Measurements from ENCODE around the gene ZNF684.
"Not testable (repeated sequence)": the region's sequence is repeated elsewhere in the genome, so short reads cannot be mapped to it uniquely, and the experiment has no call there.

Gene ZNF684

DNA sequence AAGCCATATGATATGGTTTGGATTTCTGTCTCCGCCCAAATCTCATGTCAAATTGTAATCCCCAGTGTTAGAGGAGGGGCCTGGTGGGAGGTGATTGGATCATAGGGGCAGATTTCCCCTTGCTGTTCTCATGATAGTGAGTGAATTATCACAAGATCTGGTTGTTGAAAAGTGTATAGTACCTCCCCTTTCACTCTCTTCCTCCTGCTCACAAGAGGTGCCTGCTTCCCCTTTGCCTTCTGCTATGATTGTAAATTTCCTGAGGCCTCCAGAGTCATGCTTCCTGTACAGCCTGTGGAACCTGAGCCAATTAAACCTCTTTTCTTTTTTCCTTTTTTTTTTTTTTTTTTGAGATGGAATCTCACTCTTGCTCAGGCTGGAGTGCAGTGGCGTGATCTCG lies 43.4 kb downstream of the ZNF684 start:
- DNase-seq (ENCODE audit: low read depth) = not testable (repeated sequence)

DNA sequence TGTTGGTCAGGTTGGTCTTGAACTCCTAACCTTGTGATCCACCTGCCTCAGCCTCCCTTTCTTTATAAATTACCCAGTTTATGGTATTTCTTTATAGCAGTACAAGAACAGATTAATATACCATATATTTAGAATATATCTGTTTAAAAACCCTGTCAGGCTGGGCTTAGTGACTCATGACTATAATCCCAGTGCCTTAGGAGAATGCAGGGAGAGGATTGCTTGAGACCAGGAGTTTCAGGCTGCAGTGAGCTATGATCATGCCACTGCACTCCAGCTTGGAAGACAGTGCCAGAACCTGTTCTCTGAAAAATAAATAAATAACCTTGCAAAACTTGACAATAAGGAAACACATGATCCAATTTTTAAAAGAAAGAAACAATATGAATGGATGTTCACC lies 43.9 kb downstream of the ZNF684 start:
- no peak for DNase-seq (ENCODE audit: low read depth)

DNA sequence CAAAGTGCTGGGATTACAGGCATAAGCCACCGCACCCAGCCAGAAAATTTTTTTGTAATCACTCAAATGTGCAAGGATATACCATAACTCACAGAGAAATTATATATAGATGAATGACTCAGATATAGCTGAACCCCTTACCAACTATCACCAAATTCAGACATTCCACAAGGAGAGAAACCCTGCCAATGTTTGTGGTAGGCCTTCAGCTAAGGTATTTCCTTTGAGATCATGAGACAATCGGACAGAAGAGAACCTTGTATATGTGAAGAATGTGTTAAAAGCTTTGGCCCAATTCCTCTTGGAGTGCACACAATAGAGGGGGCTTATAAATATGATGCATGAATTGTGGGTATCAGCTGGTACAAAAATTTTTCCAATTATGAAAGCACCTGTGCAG lies 50.7 kb downstream of the ZNF684 start:
- DNase-seq (ENCODE audit: low read depth) = no peak

DNA sequence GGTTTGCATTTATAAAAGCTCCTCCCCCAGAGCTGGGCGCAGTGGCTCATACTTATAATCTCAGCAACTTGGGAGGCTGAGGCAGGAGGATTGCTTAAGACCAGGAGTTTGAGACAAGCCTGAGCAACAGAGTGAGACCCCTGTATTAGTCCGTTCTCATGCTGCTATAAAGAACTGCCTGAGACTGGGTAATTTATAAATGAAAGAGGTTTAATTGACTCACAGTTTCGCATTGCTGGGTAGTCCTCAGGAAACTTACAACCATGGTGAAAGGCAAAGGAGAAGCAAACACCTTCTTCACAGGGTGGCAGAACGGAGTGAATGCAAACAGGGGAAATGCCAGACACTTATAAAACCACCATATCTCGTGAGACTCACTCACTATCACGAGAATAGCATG lies 52.5 kb downstream of the ZNF684 start:
- DNase-seq (ENCODE audit: low read depth) = no peak

DNA sequence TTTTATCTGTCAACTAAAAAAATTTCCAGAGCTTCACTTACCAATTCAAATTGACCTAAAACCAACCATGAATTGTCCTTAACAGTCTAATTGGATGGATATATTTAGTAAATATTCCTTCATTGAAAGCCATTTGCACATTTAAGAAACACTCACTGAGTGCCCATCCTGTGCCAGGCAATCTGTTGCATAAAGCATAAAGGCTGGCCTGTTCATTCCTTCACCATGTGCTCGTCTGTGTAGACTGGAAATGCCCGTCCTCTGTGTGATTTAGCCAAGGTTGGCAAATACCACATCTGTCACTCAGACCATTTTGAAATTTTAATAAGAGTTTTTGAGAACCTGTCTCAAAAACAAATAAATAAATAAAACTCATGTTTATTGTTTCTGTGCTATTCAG lies 57.1 kb downstream of the ZNF684 start:
- no peak for DNase-seq (ENCODE audit: low read depth)

DNA sequence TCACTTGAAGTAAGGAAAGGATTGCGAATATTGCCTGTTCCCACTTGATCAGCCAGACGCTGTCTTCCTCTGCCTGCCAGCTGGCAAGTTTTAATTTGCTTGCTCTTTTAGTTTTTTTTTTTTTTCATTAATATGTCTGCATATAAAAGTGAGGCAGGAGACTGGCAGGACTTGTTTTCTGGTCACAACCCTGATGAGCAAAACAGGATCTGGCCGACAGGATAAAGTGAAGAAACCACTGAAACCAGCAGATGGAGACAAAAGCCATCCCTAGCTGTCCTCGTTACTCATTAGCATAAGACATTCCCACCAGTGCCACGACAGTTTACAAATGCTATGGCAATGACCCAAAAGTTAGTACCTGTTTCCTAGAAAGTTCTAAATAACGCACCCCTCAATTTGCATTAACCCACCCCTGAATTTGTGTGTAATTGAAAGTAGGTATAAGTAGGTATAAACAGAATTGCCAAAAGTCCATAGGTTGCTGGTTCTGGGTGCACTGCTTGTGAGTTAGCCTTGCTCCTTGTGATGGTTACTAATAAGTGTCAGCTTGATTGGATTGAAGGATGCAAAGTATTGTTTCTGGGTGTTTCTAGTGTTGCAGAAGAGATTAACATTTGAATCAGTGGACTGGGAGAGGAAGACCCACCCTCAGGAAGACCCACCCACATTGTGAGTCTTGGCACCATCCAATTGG lies 60.8 kb downstream of the ZNF684 start:
- DNase-seq (ENCODE audit: low read depth) = no peak

DNA sequence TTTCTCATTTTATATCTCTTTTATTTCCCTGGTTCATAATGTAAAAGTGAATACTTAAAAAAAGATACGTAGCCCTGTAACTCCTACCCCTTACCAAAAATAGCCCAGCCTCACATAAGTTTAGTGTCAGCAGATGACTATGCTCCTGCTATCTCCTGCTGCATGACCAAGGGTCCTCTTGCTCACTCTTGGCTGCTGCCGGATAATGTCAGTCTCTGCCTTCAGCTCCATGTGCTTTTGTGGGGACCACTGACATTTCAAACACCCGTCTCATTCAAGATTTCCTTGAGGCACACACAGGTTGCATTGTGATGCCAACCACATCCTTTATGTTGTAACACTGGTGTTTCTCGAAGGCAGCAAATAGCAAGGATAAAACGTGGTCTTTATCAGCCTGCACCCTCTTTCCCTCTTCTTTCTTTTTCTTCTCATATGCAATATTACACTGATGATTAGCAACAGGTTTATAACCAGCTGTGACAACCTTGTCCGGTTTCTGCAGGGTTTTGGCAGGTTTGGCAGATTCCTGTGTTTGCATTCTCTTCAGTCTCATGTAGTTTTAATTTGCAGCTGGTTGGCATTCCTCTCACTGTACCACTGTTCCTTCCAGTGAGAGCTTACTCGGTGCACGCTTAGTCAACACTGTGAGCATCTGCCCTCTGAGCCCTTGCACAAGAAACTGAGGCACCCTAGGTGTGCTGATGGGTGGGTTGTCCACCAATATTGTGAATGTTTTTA lies 62.2 kb downstream of the ZNF684 start:
- DNase-seq (ENCODE audit: low read depth) = no peak

DNA sequence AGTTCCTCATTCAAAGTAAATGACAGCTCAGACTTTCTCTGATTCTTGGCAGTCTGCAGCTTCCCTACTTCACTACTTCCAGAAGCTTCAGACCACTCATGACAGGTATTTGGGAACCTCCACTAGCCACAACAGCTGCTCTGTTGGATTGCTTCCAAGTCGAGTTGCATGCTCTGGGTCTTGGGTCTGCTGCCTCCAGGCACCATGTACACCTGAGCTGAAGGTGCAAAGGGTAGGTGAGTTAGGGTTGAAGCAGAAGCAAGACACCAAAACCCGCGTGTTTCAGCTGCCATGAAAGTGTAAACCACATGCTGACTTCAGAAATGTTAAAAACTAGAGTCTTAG lies 62.7 kb downstream of the ZNF684 start:
- no peak for DNase-seq (ENCODE audit: low read depth)

DNA sequence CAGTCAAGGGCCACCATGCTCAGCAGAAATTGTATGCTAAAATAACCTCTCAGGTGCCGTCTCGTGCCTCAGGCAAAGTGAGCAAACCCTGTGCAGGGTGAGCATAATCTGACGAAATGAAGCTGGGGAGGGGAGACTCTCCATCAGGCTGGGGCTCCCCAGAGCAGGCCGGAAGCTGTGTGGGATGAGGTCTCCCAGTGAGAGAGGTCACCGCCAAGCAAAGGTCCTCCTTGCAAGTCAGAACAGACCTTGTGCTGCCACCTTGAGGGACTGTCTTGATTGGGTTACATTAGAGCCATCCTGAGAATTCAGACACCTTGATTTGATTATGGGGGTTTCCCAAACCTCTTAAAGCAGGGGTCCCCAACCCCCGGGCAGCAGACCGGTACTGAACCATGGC lies 64.2 kb downstream of the ZNF684 start:
- no peak for DNase-seq (ENCODE audit: low read depth)

Data from T-helper 22 cell (primary cell).